GM21619 (cell line): ENCODE measurements around the gene TMEM80.
"Not testable (repeated sequence)": the region's sequence is repeated elsewhere in the genome, so short reads cannot be mapped to it uniquely, and the experiment has no call there.

Source experiments
- ATAC-seq: cut with Tn5 transposase; IDR thresholded peaks from one replicate; pipeline ENCODE4 v1.9.1; 2021; ENCODE audit not compliant: unreplicated experiment

The TMEM80 gene

GRCh38 chr11:679271-680207 lies 16.1 kb upstream of the TMEM80 start:
- ATAC-seq, result no peak

DNA sequence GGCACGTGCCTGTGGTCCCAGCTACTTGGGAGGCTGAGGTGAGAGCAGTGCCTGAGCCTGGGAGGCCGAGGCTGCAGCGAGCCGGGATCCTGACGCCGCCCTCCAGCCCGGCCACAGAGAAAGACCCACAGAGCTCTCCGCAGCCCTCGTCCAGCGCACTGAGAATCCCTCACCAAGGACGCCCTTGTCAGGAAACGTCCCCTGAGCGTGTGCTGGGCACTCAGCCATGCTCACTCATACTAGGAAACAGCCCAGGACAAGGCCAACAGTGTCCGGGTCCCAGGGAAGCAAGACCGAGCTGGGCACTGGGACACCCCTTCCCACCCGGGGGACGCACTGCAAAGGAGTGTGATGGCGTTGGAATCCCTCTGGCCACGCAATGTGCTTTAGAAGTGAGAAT lies 15.1 kb upstream of the TMEM80 start:
- no peak for ATAC-seq

- no peak for ATAC-seq
These were observed 14.6 kb upstream of the TMEM80 start for GRCh38 chr11:680970-681369.

- no peak for ATAC-seq
These were observed 9.0 kb upstream of the TMEM80 start for GRCh38 chr11:686451-687243.

DNA sequence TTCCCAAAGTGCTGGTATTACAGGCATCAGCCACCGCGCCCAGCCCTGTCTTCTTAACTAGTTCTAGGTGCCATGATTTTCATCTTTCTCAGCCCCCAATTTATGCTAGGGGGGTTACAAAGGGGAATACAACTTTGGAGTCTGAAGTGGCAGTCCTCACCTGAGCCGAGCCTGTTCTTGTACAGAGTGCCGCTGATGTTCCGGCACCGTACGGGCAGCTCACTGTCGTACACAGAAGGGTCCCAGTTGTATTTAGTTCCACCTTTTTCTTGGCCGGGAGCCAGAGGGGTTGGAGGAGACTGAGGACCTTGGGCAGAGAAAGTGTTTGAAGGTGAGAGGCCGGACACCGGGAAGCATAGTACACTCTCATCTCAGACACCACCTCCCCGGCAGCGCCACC lies 7.9 kb upstream of the TMEM80 start:
- ATAC-seq, result no peak

- ATAC-seq, result no peak
These were observed 6.9 kb upstream of the TMEM80 start for GRCh38 chr11:688681-689080.

GRCh38 chr11:689625-690024 lies 6.0 kb upstream of the TMEM80 start:
- ATAC-seq, result no peak

DNA sequence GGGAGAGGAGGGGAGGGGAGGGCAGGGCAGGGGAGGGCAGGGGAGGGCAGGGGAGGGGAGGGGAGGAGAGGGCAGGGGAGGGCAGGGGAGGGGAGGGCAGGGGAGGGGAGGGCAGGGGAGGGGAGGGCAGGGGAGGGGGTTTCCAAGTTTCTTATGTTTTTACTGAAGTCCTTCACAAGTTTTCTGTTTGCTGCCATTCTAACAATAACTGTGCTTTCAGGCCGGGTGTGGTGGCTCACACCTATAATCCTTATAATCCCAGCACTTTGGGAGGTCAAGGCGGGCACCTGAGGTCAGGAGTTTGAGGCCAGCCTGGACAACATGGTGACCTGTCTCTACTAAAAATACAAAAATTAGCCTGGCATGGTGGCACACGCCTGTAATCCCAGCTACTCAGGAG lies 5.4 kb upstream of the TMEM80 start:
- ATAC-seq, result not testable (repeated sequence)

- no peak for ATAC-seq
These were observed 4.6 kb upstream of the TMEM80 start for GRCh38 chr11:690738-691633.

- no peak for ATAC-seq
These were observed 3.7 kb upstream of the TMEM80 start for GRCh38 chr11:691710-692590.

DNA sequence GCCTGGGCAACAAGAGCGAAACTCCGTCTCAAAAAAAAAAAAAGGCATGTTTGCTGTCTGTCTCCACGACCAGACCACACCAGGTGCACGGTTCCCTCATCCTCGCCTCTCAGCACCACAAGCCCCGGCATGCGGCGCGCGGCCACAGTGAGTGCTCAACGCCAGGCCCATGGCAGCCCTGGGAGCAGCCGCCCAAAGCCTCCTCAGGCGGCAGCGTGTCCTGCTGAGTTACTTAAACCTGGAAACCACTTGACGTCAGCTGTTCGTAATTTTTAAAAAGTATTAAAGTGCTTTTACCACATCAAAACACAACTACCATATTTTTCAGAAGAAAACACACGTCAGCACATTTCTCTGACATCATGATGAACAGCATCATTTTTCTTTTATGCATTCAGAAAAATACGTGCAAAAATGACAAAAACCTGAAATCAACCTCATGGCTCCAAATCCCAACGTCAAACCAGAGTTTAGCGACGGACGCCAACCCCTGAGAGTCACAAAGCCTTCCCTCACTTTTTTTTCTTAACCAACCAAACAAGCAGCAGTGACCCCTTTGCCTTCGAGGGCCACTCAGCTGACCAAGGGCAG lies 2.7 kb upstream of the TMEM80 start:
- no peak for ATAC-seq

DNA sequence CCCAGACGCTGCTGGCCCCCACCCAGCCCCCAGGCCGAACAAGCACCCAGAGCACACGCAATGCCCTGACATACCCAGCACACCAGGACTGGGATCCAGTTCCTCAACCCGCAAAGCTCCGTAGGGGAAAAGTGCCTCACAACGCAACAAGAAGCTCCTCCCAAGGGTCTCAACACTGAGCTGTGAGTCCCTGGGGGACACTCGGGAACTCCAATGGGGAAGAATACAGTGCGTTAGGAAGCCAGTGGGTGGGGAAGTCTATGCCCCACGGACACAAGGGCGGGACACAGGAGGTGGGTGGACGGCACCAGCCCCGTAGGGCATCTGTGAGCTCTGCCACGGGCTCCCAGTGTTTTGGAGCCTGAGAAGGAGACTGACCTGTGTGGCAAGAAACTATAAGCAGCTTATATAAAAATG lies 2.2 kb upstream of the TMEM80 start:
- no peak for ATAC-seq

- no peak for ATAC-seq
These were observed 1.6 kb upstream of the TMEM80 start for GRCh38 chr11:693887-694562.

DNA sequence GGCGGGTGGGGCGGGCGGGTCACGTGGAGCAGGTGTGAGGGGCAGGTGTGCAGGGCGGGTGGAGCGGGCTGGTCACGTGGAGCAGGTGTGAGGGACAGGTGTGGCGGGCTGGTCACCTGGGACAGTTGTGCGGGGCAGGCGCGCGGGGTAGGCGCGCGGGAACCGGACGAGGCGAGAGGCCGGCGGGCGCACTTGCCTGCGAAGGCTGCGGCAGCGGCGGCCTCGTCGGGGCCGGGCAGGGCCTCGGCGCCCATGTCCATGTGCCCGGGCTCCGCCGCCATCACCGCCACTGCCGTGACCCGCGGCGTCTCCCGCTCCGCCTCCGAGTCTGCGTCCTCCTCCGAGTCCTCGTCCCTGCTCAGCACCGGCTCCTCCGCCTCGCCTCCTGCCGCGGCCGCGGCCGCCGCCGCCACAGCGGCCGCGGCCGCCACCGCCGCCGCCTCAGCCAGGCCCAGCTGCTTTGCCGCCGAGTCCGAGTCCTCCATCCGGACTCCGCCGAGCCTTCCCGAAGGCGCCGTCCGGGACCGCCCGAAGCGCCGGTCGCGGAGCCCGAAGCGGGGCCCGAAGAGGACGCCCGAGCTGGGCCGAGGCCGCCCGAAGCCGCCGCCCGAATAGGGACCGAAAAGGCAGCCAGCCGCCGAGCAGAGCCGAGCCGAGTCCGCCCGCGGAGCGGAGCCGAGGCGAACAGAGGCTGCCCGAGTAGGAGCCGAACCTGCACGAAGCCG lies 891 bp upstream of the TMEM80 start, which contains the start of gene DEAF1:
TSS of gene DEAF1 (minus strand) at position 660 of the 725 bp plus-strand sequence. CDS start at position 485, 175 bp downstream.
- peak; percentile 75 for ATAC-seq

DNA sequence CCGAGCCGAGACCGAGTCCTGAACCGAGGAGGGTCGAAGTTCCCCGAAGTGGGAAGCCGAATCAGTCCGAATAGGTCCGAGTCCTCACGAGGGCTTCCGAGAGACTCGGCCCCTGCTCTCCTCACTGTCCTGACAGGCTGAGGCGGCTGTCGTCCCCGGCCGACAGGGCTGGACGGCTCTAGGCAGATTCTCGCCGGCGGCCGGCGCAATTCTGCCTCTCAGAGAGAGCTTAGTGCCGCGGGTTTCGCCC lies 403 bp upstream of the TMEM80 start:
- no peak for ATAC-seq

DNA sequence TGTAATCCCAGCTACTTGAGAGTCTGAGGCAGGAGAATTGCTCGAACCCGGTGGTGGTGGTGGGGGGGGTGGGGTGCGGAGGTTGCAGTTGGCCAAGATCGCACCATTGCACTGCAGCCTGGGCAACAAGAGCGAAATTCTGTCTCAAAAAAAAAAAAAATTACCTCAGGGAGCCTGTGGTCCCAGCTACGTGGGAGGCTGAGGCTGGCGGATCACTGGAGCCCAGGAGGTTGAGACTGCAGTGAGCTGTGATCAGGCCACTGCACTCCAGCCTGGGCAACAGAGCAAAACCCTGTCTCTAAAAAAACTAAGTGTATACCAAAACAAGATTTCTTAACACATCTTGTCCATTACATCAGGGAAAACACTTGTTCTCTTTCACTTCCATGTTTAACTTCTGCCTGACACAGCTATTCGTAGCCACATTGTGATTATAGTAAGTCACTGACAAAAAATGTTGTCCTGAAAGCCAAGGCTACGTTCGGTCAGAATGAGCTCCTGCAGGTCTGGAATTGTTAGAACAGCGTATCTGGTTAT lies 1.4 kb downstream of the TMEM80 start:
- no peak for ATAC-seq

- ATAC-seq, result no peak
These were observed 2.2 kb downstream of the TMEM80 start for GRCh38 chr11:697811-698311.

DNA sequence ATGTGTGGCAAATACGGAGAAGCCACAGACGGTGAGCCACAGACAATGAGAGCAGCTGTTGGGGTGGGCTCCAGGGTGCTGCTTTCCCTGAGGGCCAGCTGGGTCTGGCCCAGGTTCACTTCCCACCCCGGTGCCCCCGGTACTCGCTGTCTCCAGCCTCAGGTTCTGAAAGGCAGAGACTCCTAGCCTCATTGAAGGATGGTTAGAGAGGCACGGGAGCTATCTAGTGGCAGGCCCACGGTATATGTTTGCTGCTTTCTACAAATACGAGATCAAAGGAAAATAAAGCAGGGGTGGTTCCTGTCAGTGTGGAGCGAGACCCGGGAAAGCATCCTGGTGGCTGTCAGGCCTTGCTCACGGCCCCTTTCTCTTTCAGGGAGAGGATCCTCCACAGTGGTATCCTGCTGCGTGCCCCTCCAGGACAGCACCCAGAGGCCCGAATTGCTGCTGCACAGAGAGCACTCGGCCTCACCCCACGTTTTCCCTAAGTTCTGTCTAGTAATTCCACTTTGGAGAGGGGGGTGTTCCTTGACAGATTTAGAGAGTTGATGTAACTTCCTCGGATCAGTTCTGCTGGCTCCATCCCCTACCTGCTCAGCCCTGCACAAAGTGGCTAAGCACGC lies 3.0 kb downstream of the TMEM80 start:
- ATAC-seq, result no peak
